Keratinocyte (primary cell): ENCODE measurements around the gene COL6A2. TPM values are rescaled to one million over a fixed set of nuclear protein-coding genes. Genes with fewer than 3 reads are reported as not detected.

Experiments
- DNase-seq: peaks from one replicate; pipeline ENCODE4 v3.0.0-alpha.2; 2011; ENCODE audit warnings: low read depth, missing footprints, low spot score
- FAIRE-seq: peaks from 2 replicates; lab custom pipeline; 2011; peaks lifted over from hg19 to GRCh38; lab: Jason Lieb, UNC
- H2AFZ ChIP-seq: 2 replicates; pipeline ENCODE4 v1.6.0; 2012; ENCODE audit warnings: low read length, control low read depth, inconsistent platforms; ENCODE audit not compliant: control insufficient read depth
- H3K27ac ChIP-seq: 2 replicates; pipeline ENCODE4 v1.5.1; 2011; ENCODE audit warnings: low read length; ENCODE audit not compliant: control insufficient read depth, insufficient read depth
- H3K27me3 ChIP-seq: 3 replicates; pipeline ENCODE4 v1.6.0; 2011; ENCODE audit warnings: low read length; ENCODE audit not compliant: control insufficient read depth, insufficient read depth; ENCODE audit errors: extremely low read depth
- H3K36me3 ChIP-seq, 2 experiments: 2 replicates in 1 of 2; 3 replicates in 1 of 2; pipeline ENCODE4 v1.5.1; 2011; ENCODE audit warnings: low read length in 2 of 2, mild to moderate bottlenecking in 1 of 2; ENCODE audit not compliant: control insufficient read depth in 2 of 2, insufficient read depth in 2 of 2; ENCODE audit errors: extremely low read depth in 1 of 2
- H3K4me1 ChIP-seq: 3 replicates; pipeline ENCODE4 v1.5.1; 2011; ENCODE audit warnings: low read length; ENCODE audit not compliant: control insufficient read depth, insufficient read depth; ENCODE audit errors: extremely low read depth
- H3K4me2 ChIP-seq: 3 replicates; pipeline ENCODE4 v1.6.0; 2011; ENCODE audit warnings: low read depth, low read length; ENCODE audit not compliant: control insufficient read depth, insufficient read depth; ENCODE audit errors: extremely low read depth
- H3K4me3 ChIP-seq, 3 experiments: fragments of 200-600 bp in 1 of 3; sonication (generic) in 1 of 3; 2 replicates in 2 of 3; 3 replicates in 1 of 3; pipeline ENCODE4 v1.5.1; 2011 to 2016; ENCODE audit warnings: low read length in 3 of 3, mild to moderate bottlenecking in 3 of 3, control low read depth in 2 of 3, inconsistent platforms in 1 of 3, low read depth in 1 of 3, mixed read lengths in 1 of 3, mixed run types in 1 of 3, moderate library complexity in 1 of 3; ENCODE audit not compliant: control insufficient read depth in 2 of 3, insufficient read depth in 2 of 3; ENCODE audit errors: extremely low read depth in 1 of 3
- H3K79me2 ChIP-seq: 2 replicates; pipeline ENCODE4 v1.6.0; 2012; ENCODE audit warnings: low read length; ENCODE audit not compliant: control insufficient read depth, insufficient read depth
- H3K9ac ChIP-seq: 3 replicates; pipeline ENCODE4 v1.6.0; 2011; ENCODE audit warnings: low read length; ENCODE audit not compliant: control insufficient read depth, insufficient read depth; ENCODE audit errors: extremely low read depth
- H3K9me1 ChIP-seq: 3 replicates; pipeline ENCODE4 v1.6.0; 2011; ENCODE audit warnings: low read length; ENCODE audit not compliant: control insufficient read depth, insufficient read depth; ENCODE audit errors: extremely low read depth
- H3K9me3 ChIP-seq: 2 replicates; pipeline ENCODE4 v1.5.1; 2012; ENCODE audit warnings: low read depth, low read length; ENCODE audit not compliant: control insufficient read depth
- H4K20me1 ChIP-seq: 3 replicates; pipeline ENCODE4 v1.6.0; 2011; ENCODE audit warnings: low read length; ENCODE audit not compliant: control insufficient read depth, insufficient read depth; ENCODE audit errors: extremely low read depth
- EZH2 ChIP-seq: IDR thresholded peaks from one replicate; pipeline ENCODE4 v1.6.1; 2012; ENCODE audit warnings: inconsistent platforms, mild to moderate bottlenecking, low read length, moderate library complexity
- dilution Hi-C: fragments of 300-500 bp; cut with MboI; formaldehyde crosslinking; loops from one replicate; pipeline ENCODE4 v1.7.0; 2020; ENCODE audit warnings: low sequenced_read_pairs; ENCODE audit not compliant: extremely low pct_ligation_motif_present
- polyA plus RNA-seq, 5 experiments: library from polyadenylated mRNA; depleted of rRNA in 3 of 5; stranded (reverse) in 3 of 5; stranded (forward) in 1 of 5; unstranded in 1 of 5; fragments of >200 nt; gene quantifications; 1 replicate in 1 of 5; 2 replicates in 3 of 5; 3 replicates in 1 of 5; pipeline versions ENCODE4 v1.2.1 to v1.2.3, GENCODE V29; 2011 to 2012; ENCODE audit warnings: missing spikeins in 2 of 5, low read depth in 1 of 5, low replicate concordance in 1 of 5
- TF ChIP-seq, protein P1 (sequence below), 3 experiments: IDR thresholded peaks in 1 of 3; conservative IDR thresholded peaks in 1 of 3; optimal IDR thresholded peaks in 1 of 3; 2 replicates in 2 of 3; 3 replicates in 1 of 3; pipeline versions ENCODE3 to v1.5.1; 2011; ENCODE audit warnings: low read length in 3 of 3, mild to moderate bottlenecking in 3 of 3, moderate library complexity in 2 of 3, control low read depth in 1 of 3, inconsistent platforms in 1 of 3; ENCODE audit not compliant: insufficient read depth in 2 of 3; ENCODE audit errors: extremely low read depth in 1 of 3

COL6A2 gene
- polyA plus RNA-seq, 1 donor (not counting 4 experiments of a cell fraction or from before 2014, with no cell fraction given), result 0.03 TPM

DNA sequence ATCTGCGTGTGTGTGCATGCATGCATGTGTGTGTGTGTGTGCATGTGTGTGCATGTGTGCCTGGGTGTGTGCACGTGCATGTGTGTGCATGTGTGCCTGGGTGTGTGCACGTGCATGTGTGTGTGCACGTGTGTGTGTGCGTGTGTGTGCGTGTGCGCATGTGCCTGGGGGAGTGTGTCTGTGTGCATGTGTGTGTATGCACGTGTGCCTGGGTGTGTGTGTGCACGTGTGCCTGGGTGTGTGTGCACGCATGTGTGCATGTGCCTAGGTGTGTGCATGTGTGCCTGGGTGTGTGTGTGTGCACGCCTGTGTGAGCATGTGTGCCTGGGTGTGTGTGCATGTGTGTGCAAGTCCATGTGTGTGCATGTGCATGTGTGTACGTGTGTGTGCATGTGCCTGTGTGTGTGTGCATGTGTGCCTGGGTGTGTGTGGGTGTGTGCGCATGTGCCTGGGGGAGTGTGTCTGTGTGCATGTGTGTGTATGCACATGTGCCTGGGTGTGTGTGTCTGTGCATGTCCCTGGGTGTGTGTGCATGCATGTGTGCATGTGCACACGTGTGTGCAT is 29.3 kb upstream of the COL6A2 start:
- Histone ChIP-seq H2AFZ (no peak overlapping the region), H3K4me2 (no peak overlapping the region), H3K9me3 (peaks cover 4% of the 10 kb centered on the region), H3K9ac (no peak overlapping the region), H4K20me1 (no peaks in the 10 kb centered on the region), H3K27me3 (peaks cover 38% of the 10 kb centered on the region), H3K36me3 (no peaks in the 10 kb centered on the region), H3K79me2 (no peaks in the 10 kb centered on the region), H3K4me1 (peaks cover 3% of the 10 kb centered on the region), H3K9me1 (no peaks in the 10 kb centered on the region), H3K27ac (no peak overlapping the region), H3K4me3 (no peak overlapping the region)
- DNase-seq (no peak), FAIRE-seq (no peak)
- dilution Hi-C loops, result no loop called here
- TF ChIP-seq, protein P1, sequence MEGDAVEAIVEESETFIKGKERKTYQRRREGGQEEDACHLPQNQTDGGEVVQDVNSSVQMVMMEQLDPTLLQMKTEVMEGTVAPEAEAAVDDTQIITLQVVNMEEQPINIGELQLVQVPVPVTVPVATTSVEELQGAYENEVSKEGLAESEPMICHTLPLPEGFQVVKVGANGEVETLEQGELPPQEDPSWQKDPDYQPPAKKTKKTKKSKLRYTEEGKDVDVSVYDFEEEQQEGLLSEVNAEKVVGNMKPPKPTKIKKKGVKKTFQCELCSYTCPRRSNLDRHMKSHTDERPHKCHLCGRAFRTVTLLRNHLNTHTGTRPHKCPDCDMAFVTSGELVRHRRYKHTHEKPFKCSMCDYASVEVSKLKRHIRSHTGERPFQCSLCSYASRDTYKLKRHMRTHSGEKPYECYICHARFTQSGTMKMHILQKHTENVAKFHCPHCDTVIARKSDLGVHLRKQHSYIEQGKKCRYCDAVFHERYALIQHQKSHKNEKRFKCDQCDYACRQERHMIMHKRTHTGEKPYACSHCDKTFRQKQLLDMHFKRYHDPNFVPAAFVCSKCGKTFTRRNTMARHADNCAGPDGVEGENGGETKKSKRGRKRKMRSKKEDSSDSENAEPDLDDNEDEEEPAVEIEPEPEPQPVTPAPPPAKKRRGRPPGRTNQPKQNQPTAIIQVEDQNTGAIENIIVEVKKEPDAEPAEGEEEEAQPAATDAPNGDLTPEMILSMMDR (optimal IDR thresholded peaks at IDR 0.05 in 1 of 3, IDR thresholded peaks at IDR 0.05 in 1 of 3, conservative IDR thresholded peaks at IDR 0.05 in 1 of 3; ENCODE audit: extremely low read depth in 1 of 3, insufficient read depth in 2 of 3, low read length in 3 of 3), result no peak
- no peak for TF ChIP-seq EZH2

DNA sequence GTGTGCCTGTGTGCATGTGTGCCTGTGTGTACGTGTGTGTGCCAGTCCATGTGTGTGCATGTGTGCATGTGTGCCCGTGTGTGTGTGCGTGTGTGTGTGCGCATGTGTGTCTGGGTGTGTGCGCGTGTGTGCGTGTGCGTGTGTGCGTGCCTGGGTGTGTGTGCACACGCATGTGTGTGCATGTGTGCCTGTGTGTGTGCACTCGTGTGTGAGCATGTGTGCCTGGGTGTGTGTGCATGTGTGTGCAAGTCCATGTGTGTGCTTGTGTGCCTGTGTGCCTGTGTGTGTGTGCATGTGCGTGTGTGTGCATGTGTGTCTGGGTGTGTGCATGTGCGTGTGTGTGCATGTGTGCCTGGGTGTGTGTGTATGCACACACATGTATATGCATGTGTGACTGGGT is 28.7 kb upstream of the COL6A2 start:
- Histone ChIP-seq H3K9me1 (no peaks in the 10 kb centered on the region), H3K79me2 (no peaks in the 10 kb centered on the region), H3K9me3 (peaks cover 4% of the 10 kb centered on the region), H3K27me3 (peaks cover 34% of the 10 kb centered on the region), H2AFZ (no peak overlapping the region), H4K20me1 (no peaks in the 10 kb centered on the region), H3K4me2 (no peak overlapping the region), H3K4me1 (peaks cover 3% of the 10 kb centered on the region), H3K36me3 (no peaks in the 10 kb centered on the region), H3K4me3 (no peak overlapping the region), H3K9ac (no peak overlapping the region), H3K27ac (no peak overlapping the region)
- dilution Hi-C loops, result no loop called here
- TF ChIP-seq, protein P1 (optimal IDR thresholded peaks at IDR 0.05 in 1 of 3, IDR thresholded peaks at IDR 0.05 in 1 of 3, conservative IDR thresholded peaks at IDR 0.05 in 1 of 3; ENCODE audit: extremely low read depth in 1 of 3, insufficient read depth in 2 of 3, low read length in 3 of 3), result no peak
- no peak for TF ChIP-seq EZH2
- FAIRE-seq (no peak), DNase-seq (no peak)
